Mesothelial cell of epicardium (in vitro differentiated cells): ENCODE results near the gene SEMG2. TPM values are rescaled to one million over a fixed set of nuclear protein-coding genes. Genes with fewer than 3 reads are reported as not detected.

Experiments
- DNase-seq, 2 experiments: peaks; one replicate each; pipeline ENCODE4 v3.0.0; 2021; ENCODE audit warnings: low spot score in 2 of 2; ENCODE audit not compliant: unreplicated experiment in 2 of 2
- H3K27ac Mint-ChIP-seq: 2 replicates; pipeline ENCODE4 v1.8.0; 2021; ENCODE audit warnings: mixed read lengths
- H3K27me3 Mint-ChIP-seq: 2 replicates; pipeline ENCODE4 v1.8.0; 2021; ENCODE audit warnings: low read depth, mixed read lengths
- H3K36me3 Mint-ChIP-seq: 2 replicates; pipeline ENCODE4 v1.8.0; 2021; ENCODE audit warnings: mixed read lengths
- H3K4me1 Mint-ChIP-seq: 2 replicates; pipeline ENCODE4 v1.8.0; 2021; ENCODE audit warnings: mixed read lengths
- H3K4me3 Mint-ChIP-seq: 2 replicates; pipeline ENCODE4 v1.8.0; 2021; ENCODE audit warnings: mild to moderate bottlenecking, moderate library complexity, mixed read lengths
- H3K9me3 Mint-ChIP-seq: 2 replicates; pipeline ENCODE4 v1.8.0; 2021; ENCODE audit warnings: mixed read lengths
- CTCF ChIP-seq: fragments of 200-600 bp; sonication (generic); IDR thresholded peaks from one replicate; pipeline ENCODE4 v1.5.0; 2021; ENCODE audit warnings: antibody characterized with exemption; ENCODE audit not compliant: unreplicated experiment
- total RNA-seq: library from RNA; stranded (reverse); gene quantifications from 3 replicates; pipeline ENCODE4 v1.2.1, GENCODE V29; 2021

SEMG2 gene
- total RNA-seq, 1 donor from 2014 or later: not detected

DNA sequence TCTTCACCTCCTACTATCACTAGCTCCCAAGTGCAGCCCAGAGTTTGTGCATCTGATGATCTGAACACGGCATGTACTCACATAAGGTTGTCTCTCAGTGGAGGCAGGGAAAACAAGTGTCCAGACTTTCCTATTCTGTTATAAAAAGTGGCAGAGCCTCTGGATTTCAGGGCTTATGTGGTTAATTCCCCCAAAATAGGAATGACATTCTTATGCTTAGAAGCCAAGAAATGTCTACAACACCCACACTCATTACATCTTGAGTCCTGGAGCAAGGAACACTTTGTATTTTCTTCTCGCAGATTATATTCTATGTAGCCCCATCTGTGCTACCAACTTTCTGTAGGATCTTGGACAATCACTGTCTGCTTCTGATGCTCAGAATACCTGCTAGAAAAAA lies 27.8 kb upstream of the SEMG2 start:
- Mint-ChIP-seq H3K4me3 (no peak overlapping the region), H3K27me3 (peaks cover 24% of the 10 kb centered on the region), H3K9me3 (peaks cover 3% of the 10 kb centered on the region), H3K36me3 (no peaks in the 10 kb centered on the region), H3K4me1 (no peaks in the 10 kb centered on the region), H3K27ac (no peak overlapping the region)
- no peak for DNase-seq
- no peak for TF ChIP-seq CTCF

- no peaks in the 10 kb centered on the region for H3K4me1 Mint-ChIP-seq
- H3K36me3 Mint-ChIP-seq: no peaks in the 10 kb centered on the region
- no peak within 1 kb of the TSS for H3K4me3 Mint-ChIP-seq
- DNase-seq: no peak
- no peak within 1 kb of the TSS for H3K27ac Mint-ChIP-seq
- H3K27me3 Mint-ChIP-seq: peaks cover 54% of the 10 kb centered on the region
- H3K9me3 Mint-ChIP-seq: peaks cover 6% of the 10 kb centered on the region
- no peak for TF ChIP-seq CTCF
Measured at GRCh38 chr20:45206725-45207124, 14.4 kb upstream of the SEMG2 start, which contains the start of gene SEMG1. Gene SEMG1 (plus strand): TSS chr20:45207033. CDS start chr20:45207054, 21 bp downstream.

- Mint-ChIP-seq H3K4me3 (no peak overlapping the region), H3K36me3 (no peaks in the 10 kb centered on the region), H3K4me1 (no peaks in the 10 kb centered on the region), H3K27ac (no peak overlapping the region), H3K9me3 (no peaks in the 10 kb centered on the region), H3K27me3 (peaks cover 61% of the 10 kb centered on the region)
- no peak for TF ChIP-seq CTCF
- DNase-seq: no peak
Measured at GRCh38 chr20:45209924-45210323, 11.2 kb upstream of the SEMG2 start.

DNA sequence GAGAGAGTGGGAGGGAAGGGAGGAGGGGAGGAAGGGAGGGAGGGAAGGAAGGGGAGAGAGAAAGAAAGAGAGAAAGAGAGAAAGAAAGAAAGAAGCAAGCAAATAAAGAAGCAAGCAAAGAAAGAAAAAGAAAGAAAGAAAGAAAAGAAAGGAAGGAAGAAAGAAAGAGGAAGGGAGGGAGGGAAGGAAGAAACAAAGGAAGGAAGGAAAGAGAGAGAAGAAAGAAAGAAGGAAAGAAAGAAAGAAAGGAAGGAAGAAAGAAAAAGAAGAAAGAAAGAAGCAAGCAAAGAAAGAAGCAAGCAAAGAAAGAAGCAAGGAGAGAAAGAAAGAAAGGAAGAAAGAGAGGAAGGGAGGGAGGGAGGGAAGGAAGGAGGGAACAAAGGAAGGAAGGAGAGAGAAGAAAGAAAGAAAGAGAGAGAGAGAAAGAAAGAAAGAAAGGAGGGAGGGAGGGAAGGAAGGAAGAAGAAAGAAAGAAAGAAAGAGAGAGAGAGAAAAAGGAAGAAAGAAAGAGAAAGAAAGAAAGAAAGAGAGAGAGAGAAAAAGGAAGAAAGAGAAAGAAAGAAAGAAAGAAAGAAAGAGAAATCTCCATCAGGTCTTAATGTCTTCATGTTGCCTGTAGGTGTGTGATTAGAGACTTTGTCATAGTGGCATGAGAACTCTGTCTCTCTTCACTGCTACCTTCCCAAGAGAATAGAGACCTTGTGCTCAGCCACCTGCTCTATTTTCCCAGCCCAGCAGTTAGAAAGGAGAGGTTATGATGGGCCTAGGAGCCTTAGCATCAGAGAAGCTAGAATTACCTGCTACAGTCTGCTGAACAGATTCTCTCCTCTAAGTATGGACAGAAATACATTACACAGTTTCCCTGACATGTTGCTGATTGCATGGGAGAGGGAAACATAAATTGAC lies 9.4 kb upstream of the SEMG2 start:
- Mint-ChIP-seq H3K36me3 (no peaks in the 10 kb centered on the region), H3K4me3 (no peak overlapping the region), H3K27ac (no peak overlapping the region), H3K27me3 (peaks cover 47% of the 10 kb centered on the region), H3K4me1 (no peaks in the 10 kb centered on the region), H3K9me3 (no peaks in the 10 kb centered on the region)
- no peak for DNase-seq
- no peak for TF ChIP-seq CTCF

DNA sequence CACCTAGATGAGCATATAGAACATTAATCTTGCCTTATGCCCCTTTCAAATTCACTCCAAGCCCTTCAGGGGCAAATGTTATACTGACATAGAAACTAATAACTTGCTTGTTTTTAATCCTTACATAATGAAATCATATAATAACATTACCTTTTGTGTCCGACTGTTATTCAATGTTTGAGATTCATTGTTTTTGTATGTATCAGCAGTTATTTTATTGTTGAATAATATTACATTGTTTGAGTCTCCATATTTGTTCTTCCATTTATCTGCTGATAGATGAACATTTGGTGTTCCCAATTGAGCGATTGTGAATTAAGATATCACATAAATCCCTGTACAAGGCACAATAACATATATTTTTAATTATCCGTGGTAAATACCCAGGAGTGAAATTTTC lies 8.3 kb upstream of the SEMG2 start:
- H3K4me1 Mint-ChIP-seq: no peaks in the 10 kb centered on the region
- no peak overlapping the region for H3K27ac Mint-ChIP-seq
- no peak overlapping the region for H3K4me3 Mint-ChIP-seq
- TF ChIP-seq CTCF: no peak
- no peaks in the 10 kb centered on the region for H3K36me3 Mint-ChIP-seq
- DNase-seq: no peak
- no peaks in the 10 kb centered on the region for H3K9me3 Mint-ChIP-seq
- peaks cover 39% of the 10 kb centered on the region for H3K27me3 Mint-ChIP-seq
